ENCODE results near the gene CAVIN2.

GRCh38 chr2:191857886-191858285, 11.0 kb upstream of the CAVIN2 start:
- no peak for TF ChIP-seq CTCF (IDR thresholded peaks at IDR 0.05)
- TF ChIP-seq POLR2A (IDR thresholded peaks at IDR 0.05), result no peak
- no peak for TF ChIP-seq EP300 (IDR thresholded peaks at IDR 0.05)
- TF ChIP-seq POLR2AphosphoS5 (IDR thresholded peaks at IDR 0.05), result no peak

All from upper lobe of left lung (tissue), 4 donors.